Skin of body (tissue), 2 donors: Measurements from ENCODE around the gene SSTR1. TPM values are rescaled to one million over a fixed set of nuclear protein-coding genes. Genes with fewer than 3 reads are reported as not detected.

Experiments used
- DNase-seq: peaks from one replicate; lab custom pipeline; 2025; lab: John Stamatoyannopoulos, UW
- total RNA-seq: library from RNA; depleted of rRNA; stranded (reverse); fragments of >200 nt; gene quantifications from one replicate; pipeline ENCODE4 v1.2.3, GENCODE V29; 2014

SSTR1 gene
- total RNA-seq, 1 donor from 2014 or later, result 0.49 TPM

DNA sequence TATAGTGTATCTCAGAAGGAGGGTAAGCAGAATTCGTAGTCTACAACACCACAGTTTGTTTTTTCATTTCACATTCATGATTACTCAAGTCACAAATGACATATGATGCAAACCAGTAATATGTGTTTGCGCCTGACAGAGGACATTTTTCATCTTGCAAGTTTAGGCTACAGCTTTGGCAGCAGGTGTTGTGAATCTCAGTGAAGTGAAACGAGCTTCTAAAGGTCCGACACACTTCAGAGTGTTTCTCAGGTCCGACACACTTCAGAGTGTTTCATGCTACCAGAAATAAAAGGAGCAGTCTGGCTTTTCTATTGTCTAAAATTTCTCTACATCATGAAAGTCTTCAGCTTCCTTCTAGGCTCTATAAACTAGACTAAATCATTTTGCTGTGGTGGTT, 25.5 kb downstream of the SSTR1 start:
- no peak for DNase-seq

- DNase-seq, result no peak
These were observed 30.6 kb downstream of the SSTR1 start for GRCh38 chr14:38238332-38238731.

DNA sequence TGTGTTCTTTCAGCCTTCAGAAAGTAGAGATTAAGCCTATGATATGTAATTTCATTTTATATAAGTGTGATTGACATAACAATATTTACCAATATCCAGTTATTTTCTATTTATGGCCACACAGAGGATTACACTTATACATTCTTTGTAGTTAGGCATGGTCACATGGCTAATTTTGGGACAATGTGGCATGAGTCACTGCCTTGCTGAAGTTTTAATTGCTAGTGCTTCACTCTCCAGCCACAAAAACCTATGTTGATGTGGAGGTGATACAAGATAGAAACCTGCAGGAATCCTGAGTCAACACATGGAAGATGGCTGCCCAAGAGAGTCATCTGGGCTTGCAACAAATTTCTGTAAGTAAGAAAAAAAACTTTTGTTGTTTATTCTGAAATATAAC, 31.2 kb downstream of the SSTR1 start:
- DNase-seq, result no peak

DNA sequence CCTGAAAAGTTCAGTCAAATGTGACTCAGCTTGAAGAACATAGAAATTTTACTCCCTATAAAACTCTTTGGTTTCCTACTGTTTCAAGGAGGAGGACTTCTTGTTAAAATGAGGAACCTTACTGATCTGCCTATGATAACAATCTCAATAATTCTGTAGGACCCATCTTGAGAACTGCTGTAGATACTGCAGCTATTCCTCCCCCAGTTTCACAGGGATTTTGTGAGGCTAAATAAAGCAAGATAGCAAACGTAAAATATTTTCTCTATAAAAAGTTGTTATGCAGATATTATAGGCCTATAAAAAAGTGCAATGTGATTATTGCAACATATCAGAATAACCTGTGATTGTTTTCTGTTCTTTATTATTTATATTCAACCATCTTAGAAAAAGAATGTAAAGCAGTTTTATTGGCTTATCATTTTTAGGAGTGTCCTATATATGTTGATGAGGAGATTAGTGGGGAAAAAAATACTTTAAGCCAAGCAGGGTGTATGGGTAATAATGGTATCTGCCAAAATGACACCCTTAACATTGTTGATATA, 36.1 kb downstream of the SSTR1 start:
- DNase-seq, result no peak

GRCh38 chr14:38248321-38249028, 40.8 kb downstream of the SSTR1 start:
- DNase-seq, result no peak

- DNase-seq, result no peak
These were observed 42.6 kb downstream of the SSTR1 start for GRCh38 chr14:38250331-38250730.

GRCh38 chr14:38252066-38252710, 44.5 kb downstream of the SSTR1 start:
- DNase-seq, result no peak

DNA sequence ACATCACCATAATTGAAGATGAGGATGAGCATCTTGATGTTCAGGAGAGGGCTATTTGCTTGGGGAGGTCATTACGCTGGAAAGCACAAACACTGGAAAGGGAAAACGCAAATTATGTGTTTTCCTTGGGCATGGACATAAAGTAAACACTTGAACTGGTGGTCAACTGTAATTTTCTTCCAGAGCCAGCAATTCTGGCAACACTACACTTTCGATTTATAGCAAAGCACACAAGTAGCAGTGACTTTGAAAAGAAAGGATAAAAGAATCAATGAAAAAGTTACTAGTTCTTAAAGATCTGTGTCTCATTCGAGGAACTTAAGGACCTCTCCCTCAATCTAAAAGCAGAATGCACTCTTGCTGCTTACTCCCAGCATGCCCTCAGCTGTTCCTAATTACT, 46.0 kb downstream of the SSTR1 start:
- no peak for DNase-seq

DNA sequence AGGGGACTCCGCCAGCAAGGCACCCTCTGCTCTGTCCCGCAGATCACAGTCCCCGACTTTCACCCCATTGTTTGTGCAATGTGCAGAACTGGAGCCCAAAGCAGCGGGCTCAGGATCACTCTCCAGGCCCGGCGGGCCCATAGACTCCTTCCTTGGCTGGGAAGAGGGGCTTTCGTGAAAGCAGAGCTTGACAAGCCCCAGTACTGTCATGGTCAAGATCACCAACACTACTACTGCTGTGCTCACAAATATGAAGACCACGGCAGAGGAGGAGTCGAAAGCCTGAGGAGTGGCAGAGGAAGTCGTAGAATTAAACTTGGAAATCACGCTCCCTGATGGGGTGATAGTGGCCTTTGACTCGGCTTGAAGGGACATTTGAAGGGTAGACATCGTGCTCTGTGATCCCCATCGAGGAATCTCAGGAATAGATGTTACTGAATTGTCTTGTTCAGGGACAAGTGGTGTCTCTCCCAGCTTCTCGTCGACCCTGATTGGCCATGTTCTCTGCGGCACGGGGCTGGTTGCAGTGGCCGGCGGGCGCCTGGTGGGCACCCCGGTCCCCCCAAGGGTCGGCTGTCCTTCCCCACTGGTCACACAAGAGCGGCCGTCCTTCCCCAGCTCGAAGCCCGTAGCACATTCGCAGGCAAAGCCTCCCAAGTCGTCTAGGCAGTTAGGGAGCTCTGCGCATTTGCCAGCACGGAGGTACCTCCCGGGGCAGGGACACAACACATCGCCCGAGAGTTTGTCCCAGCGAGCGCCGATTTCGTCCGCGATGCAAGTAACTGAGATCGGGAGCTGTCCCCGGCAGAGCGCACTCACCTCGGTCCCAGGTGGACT, 47.1 kb downstream of the SSTR1 start:
- no peak for DNase-seq

GRCh38 chr14:38255408-38255672, 47.6 kb downstream of the SSTR1 start:
- no peak for DNase-seq

DNA sequence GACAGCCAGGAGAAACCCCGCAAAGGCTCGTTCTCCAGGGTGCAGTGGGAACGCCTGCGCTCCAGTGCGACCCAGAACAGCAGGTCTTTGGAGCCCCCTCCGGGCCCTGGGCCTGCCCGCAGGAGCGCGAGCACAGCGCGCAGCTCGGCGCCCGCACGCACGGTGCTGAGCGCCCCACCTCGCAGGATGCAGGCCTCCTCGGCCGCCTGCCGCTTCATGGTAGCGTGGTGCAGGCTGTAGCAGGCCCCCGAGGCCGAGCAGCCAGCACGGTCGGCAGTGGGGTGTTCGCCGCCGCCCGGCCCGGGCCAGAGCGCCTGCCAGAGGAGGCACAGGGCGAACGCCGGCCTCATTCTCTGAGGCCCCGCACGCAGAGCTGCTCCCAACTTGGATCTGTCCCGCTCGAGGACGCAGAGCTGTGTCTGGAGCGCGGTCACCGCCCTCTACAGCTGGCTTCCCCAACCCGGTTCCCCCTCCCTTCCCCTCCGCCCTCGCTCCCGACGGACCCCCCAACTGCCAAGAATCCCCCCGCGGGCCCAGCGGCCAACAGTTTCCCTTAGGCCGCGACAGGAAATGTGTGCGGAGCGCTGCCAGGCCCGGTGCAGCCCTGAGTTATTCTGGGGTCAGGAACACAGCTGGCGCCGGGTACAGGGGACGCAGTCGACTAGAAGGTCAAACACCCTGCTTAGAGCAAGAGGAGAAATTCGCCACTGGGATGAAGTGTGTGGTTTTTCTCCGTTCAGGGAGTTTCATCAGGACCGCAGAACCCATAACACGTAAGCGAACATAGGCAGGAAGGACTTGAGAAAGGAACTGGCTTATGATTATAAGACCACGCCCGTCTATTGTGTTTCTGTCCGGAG, 48.2 kb downstream of the SSTR1 start, which contains the start of gene CLEC14A:
CLEC14A (minus strand) TSS at position 421 of the 860 bp plus-strand sequence; CDS start at position 350, 71 bp downstream.
- peak; percentile 85 for DNase-seq

GRCh38 chr14:38256533-38256840, 48.8 kb downstream of the SSTR1 start:
- no peak for DNase-seq

- no peak for DNase-seq
These were observed 49.8 kb downstream of the SSTR1 start for GRCh38 chr14:38257507-38257906.

GRCh38 chr14:38261620-38262019, 53.9 kb downstream of the SSTR1 start:
- no peak for DNase-seq

Other genes starting within 250 kb of the SSTR1 start
- 15.0 TPM for gene CLEC14A, start 48.2 kb downstream of the SSTR1 start, total RNA-seq